ENCODE data around the gene APOL2. TPM values are rescaled to one million over a fixed set of nuclear protein-coding genes. Genes with fewer than 3 reads are reported as not detected.
A peak's percentile ranks its signal among the peaks of the same experiment; 100 is the strongest.
"Not testable (repeated sequence)": the region's sequence is repeated elsewhere in the genome, so short reads cannot be mapped to it uniquely, and the experiment has no call there.

APOL2 gene
- total and polyA plus RNA-seq, 9 donors, result 13.6 to 38.1 (median 28.2) TPM

DNA sequence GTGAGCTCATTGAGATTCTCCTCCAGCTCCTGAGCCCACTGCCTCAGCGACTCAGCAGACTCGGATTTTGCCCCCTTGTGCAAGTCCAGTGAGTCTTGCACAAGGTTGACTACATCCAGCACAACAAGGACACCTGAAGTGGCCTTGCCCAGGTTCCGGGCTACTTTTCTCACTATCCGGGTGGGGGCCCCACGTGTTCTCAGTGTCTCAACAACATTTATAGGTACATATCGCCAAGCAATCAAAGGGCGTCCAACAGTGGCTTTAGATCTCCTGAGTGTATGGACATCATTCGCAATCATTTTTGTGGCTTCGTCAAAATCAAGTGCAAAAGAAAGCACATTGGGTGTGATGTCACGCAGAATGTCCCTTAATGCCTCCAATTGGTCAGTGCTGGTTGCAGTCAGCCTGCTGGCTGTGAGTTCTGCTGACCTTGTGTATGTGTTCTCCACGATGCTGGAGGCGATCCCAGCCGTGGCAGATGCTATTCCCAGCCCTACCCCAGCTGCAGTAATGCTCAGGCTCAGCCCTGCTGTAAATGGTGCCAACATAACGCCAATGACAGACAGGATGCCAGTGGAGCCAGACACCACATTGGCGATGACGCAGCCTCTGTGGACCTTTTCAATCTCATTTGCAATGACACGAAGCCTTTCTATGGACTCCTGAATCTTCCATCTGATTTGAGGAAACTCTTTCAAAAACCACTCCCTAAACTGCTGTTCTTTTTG lies 48.1 kb downstream of the APOL2 start:
- no peaks in the 10 kb centered on the region for H3K36me3 ChIP-seq
- TF ChIP-seq POLR2A (IDR thresholded peaks at IDR 0.05) (no peak), EP300 (IDR thresholded peaks at IDR 0.05) (no peak)
- TF ChIP-seq, protein P1, sequence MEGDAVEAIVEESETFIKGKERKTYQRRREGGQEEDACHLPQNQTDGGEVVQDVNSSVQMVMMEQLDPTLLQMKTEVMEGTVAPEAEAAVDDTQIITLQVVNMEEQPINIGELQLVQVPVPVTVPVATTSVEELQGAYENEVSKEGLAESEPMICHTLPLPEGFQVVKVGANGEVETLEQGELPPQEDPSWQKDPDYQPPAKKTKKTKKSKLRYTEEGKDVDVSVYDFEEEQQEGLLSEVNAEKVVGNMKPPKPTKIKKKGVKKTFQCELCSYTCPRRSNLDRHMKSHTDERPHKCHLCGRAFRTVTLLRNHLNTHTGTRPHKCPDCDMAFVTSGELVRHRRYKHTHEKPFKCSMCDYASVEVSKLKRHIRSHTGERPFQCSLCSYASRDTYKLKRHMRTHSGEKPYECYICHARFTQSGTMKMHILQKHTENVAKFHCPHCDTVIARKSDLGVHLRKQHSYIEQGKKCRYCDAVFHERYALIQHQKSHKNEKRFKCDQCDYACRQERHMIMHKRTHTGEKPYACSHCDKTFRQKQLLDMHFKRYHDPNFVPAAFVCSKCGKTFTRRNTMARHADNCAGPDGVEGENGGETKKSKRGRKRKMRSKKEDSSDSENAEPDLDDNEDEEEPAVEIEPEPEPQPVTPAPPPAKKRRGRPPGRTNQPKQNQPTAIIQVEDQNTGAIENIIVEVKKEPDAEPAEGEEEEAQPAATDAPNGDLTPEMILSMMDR (IDR thresholded peaks at IDR 0.05), result no peak

GRCh38 chr22:36187862-36188261 lies 51.5 kb downstream of the APOL2 start:
- DNase-seq; H3K4me3 ChIP-seq; H3K36me3 ChIP-seq; H3K27ac ChIP-seq; H3K4me1 ChIP-seq (ENCODE audit: insufficient read depth); H3K9me3 ChIP-seq; intact Hi-C loops (cut with DNase I); H3K27me3 ChIP-seq: not testable (repeated sequence)
- WGBS, 3 donors, result 93 to 97% (median 93%) methylated on average over 3 of the region's 6 CpGs

More for the DNA sequence above, 48.1 kb downstream of the APOL2 start:
- Histone ChIP-seq H3K4me1 (ENCODE audit: insufficient read depth) (peaks cover 3% of the 10 kb centered on the region), H3K9me3 (no peaks in the 10 kb centered on the region), H3K27ac (no peak overlapping the region), H3K27me3 (no peaks in the 10 kb centered on the region), H3K4me3 (no peak overlapping the region)
- intact Hi-C loops (cut with DNase I), result loop anchor here in 3 of 4 donors (5.0 to 10.0 kb wide), 2 partner anchors 94 to 96 kb away; no protein-coding TSS in a partner anchor
- DNase-seq, result peak; percentile 54 to 79 (median 65)
- 54 to 62% (median 55%) methylated on average over 17 of the region's 17 CpGs for WGBS, 3 donors

GRCh38 chr22:36185828-36186624 lies 53.3 kb downstream of the APOL2 start:
- Histone ChIP-seq H3K4me3 (no peak overlapping the region), H3K9me3 (no peaks in the 10 kb centered on the region), H3K27ac (no peak overlapping the region), H3K36me3 (no peaks in the 10 kb centered on the region), H3K27me3 (no peaks in the 10 kb centered on the region), H3K4me1 (ENCODE audit: insufficient read depth) (no peaks in the 10 kb centered on the region)
- TF ChIP-seq, protein P1 (IDR thresholded peaks at IDR 0.05), result no peak
- TF ChIP-seq EP300 (IDR thresholded peaks at IDR 0.05), result no peak
- no peak for TF ChIP-seq POLR2A (IDR thresholded peaks at IDR 0.05)
- DNase-seq, result no peak
- 82 to 86% (median 85%) methylated on average over 14 of the region's 14 CpGs for WGBS, 3 donors
- intact Hi-C loops (cut with DNase I), result no loop called here

DNA sequence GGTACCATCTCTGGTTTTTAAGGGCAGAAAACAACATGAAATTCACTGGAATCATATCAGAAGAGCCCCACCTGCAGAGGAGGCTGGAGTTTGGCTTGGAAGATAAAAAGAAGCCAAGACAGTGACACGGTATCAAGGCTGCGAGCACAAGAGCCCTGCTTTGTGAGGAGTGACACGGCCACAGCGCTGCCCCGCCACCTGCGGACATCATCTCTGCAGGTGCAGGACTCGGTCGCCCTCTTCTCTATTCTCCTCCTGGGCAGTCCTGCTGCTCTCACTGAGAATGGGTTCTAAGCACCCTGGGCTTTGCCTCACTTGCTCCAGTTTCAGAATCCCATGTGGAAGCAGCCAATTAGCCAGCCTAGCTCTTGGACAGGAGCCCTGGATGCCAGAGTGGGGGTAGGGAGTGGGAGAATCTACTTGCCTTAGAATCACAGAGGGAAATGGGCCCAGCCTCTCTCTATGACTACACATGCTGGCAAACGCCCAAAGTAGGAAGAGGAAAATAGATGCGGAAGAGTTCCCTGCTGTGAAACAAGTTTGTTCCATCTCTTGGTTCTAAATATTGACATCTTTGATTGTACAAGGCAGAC lies 54.8 kb downstream of the APOL2 start:
- no peaks in the 10 kb centered on the region for H3K9me3 ChIP-seq
- H3K27me3 ChIP-seq, result no peaks in the 10 kb centered on the region
- intact Hi-C loops (cut with DNase I), result loop anchor here in 2 of 4 donors (5.0 kb wide), 2 partner anchors 37 to 42 kb away; no protein-coding TSS in a partner anchor
- DNase-seq, result no peak
- H3K4me1 ChIP-seq (ENCODE audit: insufficient read depth), result no peaks in the 10 kb centered on the region
- H3K4me3 ChIP-seq, result no peak overlapping the region
- H3K36me3 ChIP-seq, result no peaks in the 10 kb centered on the region
- TF ChIP-seq POLR2A (IDR thresholded peaks at IDR 0.05) (no peak), EP300 (IDR thresholded peaks at IDR 0.05) (no peak)
- TF ChIP-seq, protein P1 (IDR thresholded peaks at IDR 0.05), result no peak
- H3K27ac ChIP-seq, result no peak overlapping the region
- WGBS, 3 donors, result 72 to 76% (median 75%) methylated on average over 10 of the region's 10 CpGs

Data from ovary (tissue), 9 donors.